ENCODE measurements around the gene ZNF557.
A peak's percentile ranks its signal among the peaks of the same experiment; 100 is the strongest.
"Not testable (repeated sequence)": the region's sequence is repeated elsewhere in the genome, so short reads cannot be mapped to it uniquely, and the experiment has no call there.

Gene ZNF557

GRCh38 chr19:7069042-7069903, at the start of gene ZNF557:
TSS of gene ZNF557 (plus strand) at chr19:7069703. CDS start at chr19:7075075, 5,372 bp downstream.
- DNase-seq = peak; percentile 97

GRCh38 chr19:7021331-7021730, 48.2 kb upstream of the ZNF557 start, which contains the start of gene MBD3L2B:
TSS of gene MBD3L2B (minus strand) at chr19:7021431. CDS start at chr19:7021397, 34 bp downstream.
- not testable (repeated sequence) for DNase-seq

GRCh38 chr19:7028790-7029189, 40.7 kb upstream of the ZNF557 start:
- DNase-seq = not testable (repeated sequence)

- DNase-seq = not testable (repeated sequence)
Observed at GRCh38 chr19:7030278-7030677, 39.2 kb upstream of the ZNF557 start, which contains the start of gene MBD3L5. TSS of gene MBD3L5 (plus strand) at chr19:7030578. CDS start at chr19:7030612, 34 bp downstream.

GRCh38 chr19:7040079-7040478, 29.4 kb upstream of the ZNF557 start, which contains the start of gene MBD3L4:
TSS of gene MBD3L4 (minus strand) at chr19:7040179. CDS start at chr19:7040144, 35 bp downstream.
- not testable (repeated sequence) for DNase-seq

GRCh38 chr19:7041563-7041962, 27.9 kb upstream of the ZNF557 start:
- not testable (repeated sequence) for DNase-seq

GRCh38 chr19:7049021-7049420, 20.5 kb upstream of the ZNF557 start, which contains the start of gene MBD3L2:
TSS of gene MBD3L2 (plus strand) at chr19:7049321. CDS start at chr19:7049374, 53 bp downstream.
- not testable (repeated sequence) for DNase-seq

GRCh38 chr19:7051421-7051820, 18.1 kb upstream of the ZNF557 start:
- not testable (repeated sequence) for DNase-seq

GRCh38 chr19:7052896-7053295, 16.6 kb upstream of the ZNF557 start:
- not testable (repeated sequence) for DNase-seq

GRCh38 chr19:7054635-7055368, 14.7 kb upstream of the ZNF557 start:
- not testable (repeated sequence) for DNase-seq

GRCh38 chr19:7055679-7056078, 13.8 kb upstream of the ZNF557 start:
- DNase-seq = not testable (repeated sequence)

- not testable (repeated sequence) for DNase-seq
Observed at GRCh38 chr19:7056371-7056770, 13.1 kb upstream of the ZNF557 start.

GRCh38 chr19:7058576-7058975, 10.9 kb upstream of the ZNF557 start, which contains the start of gene MBD3L3:
TSS of gene MBD3L3 (minus strand) at chr19:7058676. CDS start at chr19:7058605, 71 bp downstream.
- DNase-seq = not testable (repeated sequence)

- DNase-seq = not testable (repeated sequence)
Observed at GRCh38 chr19:7059977-7060376, 9.5 kb upstream of the ZNF557 start.

- no peak for DNase-seq
Observed at GRCh38 chr19:7063339-7063738, 6.2 kb upstream of the ZNF557 start.

GRCh38 chr19:7063764-7064418, 5.6 kb upstream of the ZNF557 start:
- DNase-seq = peak; percentile 44

GRCh38 chr19:7067122-7067521, 2.4 kb upstream of the ZNF557 start:
- peak; percentile 52 for DNase-seq

- no peak for DNase-seq
Observed at GRCh38 chr19:7067716-7068115, 1.8 kb upstream of the ZNF557 start.

- DNase-seq = peak; percentile 41
Observed at GRCh38 chr19:7068599-7068998, 904 bp upstream of the ZNF557 start.

GRCh38 chr19:7069904-7070226, 362 bp downstream of the ZNF557 start:
- DNase-seq = no peak

GRCh38 chr19:7072541-7072940, 3.0 kb downstream of the ZNF557 start:
- DNase-seq = no peak

GRCh38 chr19:7074705-7075282, 5.3 kb downstream of the ZNF557 start:
- no peak for DNase-seq

Data from activated CD8-positive, alpha-beta memory T cell treated with anti-CD3 and anti-CD28 coated beads, Interleukin-2, amount 50 U/mL, for 48 hours (primary cell).